NCI-H82 (cell line): ENCODE results near the gene LPP.
"Not testable (repeated sequence)": the region's sequence is repeated elsewhere in the genome, so short reads cannot be mapped to it uniquely, and the experiment has no call there.

Experiments
- DNase-seq: peaks from one replicate; lab custom pipeline; 2025; lab: John Stamatoyannopoulos, UW

LPP gene, protein sequence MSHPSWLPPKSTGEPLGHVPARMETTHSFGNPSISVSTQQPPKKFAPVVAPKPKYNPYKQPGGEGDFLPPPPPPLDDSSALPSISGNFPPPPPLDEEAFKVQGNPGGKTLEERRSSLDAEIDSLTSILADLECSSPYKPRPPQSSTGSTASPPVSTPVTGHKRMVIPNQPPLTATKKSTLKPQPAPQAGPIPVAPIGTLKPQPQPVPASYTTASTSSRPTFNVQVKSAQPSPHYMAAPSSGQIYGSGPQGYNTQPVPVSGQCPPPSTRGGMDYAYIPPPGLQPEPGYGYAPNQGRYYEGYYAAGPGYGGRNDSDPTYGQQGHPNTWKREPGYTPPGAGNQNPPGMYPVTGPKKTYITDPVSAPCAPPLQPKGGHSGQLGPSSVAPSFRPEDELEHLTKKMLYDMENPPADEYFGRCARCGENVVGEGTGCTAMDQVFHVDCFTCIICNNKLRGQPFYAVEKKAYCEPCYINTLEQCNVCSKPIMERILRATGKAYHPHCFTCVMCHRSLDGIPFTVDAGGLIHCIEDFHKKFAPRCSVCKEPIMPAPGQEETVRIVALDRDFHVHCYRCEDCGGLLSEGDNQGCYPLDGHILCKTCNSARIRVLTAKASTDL

DNA sequence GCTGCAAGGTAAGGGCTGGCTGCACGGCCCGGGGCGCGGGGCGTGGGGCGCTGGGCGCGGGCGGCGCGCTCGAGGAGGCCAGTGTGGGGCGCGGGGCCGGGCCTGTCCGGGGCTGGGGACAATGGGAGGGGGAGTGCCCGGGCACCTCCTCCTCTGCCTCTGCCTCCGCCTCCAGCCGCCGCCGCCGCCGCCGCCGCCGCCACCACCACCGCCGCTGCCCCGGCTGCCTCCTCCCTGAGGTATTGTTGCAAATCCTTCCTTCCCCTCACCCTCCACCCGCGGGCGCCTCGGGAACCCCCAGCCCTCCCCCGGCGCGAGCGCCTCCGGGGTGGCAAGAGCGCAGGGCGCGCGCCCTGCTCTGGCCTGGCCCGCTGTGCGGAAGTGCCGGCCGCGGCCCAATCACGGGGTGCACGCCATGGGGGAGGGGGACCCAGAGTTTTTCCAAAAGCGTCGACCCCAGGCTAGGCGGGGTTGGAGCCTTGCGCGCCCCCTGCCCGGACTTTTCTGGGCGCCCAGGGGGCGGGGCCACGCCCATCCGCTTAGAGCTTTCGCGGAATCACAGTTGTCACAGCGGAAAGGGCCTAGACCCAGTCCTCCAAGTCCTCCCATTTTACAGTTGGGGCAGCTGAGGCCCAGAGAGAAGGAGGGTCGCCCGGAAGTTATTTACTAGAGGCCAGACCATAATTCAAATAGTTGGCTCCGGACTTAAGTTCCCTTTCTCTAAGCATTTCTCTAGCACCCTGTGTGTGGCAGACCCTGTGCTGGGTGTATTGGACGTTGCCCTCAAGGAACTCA is at the start of gene LPP:
TSS of gene LPP (plus strand) at position 144 of the 795 bp plus-strand sequence. CDS start 251,964 bp downstream, outside the sequence.
- no peak for DNase-seq

GRCh38 chr3:188106006-188106405 is 48.0 kb upstream of the LPP start:
- no peak for DNase-seq

DNA sequence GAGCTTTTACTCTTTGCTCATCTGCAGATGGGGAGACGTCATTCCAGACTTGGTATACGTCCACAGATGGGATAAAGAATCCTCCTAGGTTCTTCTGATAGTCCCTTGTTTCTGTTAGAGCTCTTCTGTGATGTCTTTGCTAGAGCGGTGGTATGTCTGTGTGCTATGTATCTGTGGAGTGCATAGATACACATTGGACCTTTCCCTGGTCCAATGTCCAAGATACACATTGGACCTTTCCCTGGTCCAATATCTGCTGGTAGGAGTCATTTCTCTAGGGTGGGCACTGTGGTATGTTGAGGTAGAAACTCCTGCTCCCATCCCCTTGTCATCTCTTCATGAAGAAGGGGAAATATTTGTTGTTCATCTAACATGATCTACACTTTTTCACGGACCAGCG is 47.5 kb upstream of the LPP start:
- no peak for DNase-seq

- DNase-seq, result no peak
Measured at GRCh38 chr3:188106887-188107830, 46.8 kb upstream of the LPP start.

DNA sequence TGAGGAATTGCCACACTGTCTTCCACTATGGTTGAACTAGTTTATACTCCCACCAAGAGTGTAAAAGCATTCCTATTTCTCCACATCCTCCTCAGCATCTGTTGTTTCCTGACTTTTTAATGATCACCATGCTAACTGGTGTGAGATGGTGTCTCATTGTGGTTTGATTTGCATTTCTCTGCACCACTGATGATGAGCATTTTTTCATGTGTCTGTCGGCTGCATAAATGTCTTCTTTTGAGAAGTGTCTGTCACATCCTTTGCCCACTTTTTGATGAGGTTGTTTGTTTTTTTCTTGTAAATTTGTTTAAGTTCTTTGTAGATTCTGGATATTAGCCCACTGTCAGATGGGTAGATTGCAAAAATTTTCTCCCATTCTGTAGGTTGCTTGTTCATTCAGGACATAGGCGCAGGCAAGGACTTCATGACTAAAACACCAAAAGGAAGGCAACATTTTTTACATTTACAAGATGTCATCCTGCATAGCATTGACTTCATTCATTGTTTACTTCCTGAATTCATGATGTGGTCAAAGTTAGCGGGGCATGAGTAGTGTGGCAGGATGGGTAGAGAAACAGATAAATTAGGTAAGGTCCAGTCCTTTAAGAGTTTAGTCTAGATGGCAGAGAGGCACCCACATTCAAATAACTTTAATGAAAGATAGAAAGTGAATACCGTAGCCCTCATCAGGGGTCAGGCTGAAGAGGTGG is 45.1 kb upstream of the LPP start:
- DNase-seq, result no peak

DNA sequence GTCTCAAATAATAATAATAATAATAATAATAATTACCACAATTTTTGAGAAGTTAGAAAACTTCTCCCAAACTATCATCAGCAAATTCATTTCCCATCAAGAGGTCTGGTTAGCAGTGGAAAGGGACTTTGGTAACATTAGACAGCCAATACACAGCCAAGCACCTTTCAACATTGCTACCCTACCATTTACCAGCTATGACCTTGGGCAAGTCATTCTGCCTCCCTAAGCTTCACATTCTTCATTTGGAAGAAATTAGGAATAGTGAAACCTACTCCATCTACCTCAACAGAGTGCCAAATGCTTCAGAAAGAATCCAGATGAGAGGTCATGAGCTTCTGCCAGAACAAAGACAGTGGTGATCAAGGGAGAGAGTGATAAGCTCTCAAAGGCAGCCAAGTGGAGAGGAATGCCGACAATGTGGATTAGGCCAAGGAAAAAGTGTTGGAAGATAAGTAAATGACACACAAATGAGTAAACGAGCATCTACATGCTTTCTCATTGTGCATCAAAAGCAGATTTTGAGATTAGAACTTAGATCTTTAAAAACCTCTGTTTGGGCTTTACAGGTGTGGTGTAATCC is 42.9 kb upstream of the LPP start:
- DNase-seq, result no peak

- no peak for DNase-seq
Measured at GRCh38 chr3:188113756-188114155, 40.2 kb upstream of the LPP start.

GRCh38 chr3:188119846-188120245 is 34.1 kb upstream of the LPP start:
- no peak for DNase-seq

- no peak for DNase-seq
Measured at GRCh38 chr3:188122571-188123169, 31.3 kb upstream of the LPP start.

GRCh38 chr3:188123170-188123905 is 30.6 kb upstream of the LPP start:
- DNase-seq, result no peak

DNA sequence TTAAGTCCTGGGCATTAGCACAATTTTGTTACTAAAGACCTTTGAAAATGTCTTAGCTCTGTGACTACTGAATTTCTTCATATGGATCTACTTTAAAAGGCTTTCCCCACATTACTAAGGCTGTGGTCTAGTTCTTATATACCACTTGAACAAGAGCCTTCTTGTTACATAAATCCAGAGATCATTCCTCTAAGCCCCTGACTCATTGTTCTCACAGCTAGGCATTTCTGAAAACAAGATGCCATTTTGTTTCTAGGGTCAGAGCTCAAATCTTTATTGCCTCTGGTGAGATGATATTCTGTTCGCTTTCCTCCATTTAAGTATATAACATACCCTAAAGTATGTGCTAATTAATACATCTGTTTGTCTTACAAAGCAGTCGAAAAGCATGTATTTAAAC is 29.8 kb upstream of the LPP start:
- DNase-seq, result no peak

DNA sequence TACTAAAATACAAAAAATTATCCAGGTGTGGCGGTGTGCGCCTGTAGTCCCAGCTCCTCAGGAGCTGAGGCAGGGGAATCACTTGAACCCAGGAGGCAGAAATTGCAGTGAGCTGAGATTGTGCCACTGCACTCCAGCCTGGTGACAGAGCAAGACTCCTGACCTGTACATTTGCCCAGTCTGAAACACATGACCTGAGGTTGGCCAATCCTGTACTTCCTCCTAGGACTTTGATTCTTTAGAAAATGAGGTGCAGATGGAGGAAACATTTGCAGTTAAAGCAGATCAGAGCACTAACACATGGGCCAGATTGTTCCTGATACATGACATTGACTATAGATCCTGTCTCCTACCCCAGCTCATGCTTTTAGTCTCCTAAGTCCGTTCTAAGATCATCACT is 28.9 kb upstream of the LPP start:
- no peak for DNase-seq

GRCh38 chr3:188126276-188126675 is 27.7 kb upstream of the LPP start:
- peak; percentile 16 for DNase-seq

DNA sequence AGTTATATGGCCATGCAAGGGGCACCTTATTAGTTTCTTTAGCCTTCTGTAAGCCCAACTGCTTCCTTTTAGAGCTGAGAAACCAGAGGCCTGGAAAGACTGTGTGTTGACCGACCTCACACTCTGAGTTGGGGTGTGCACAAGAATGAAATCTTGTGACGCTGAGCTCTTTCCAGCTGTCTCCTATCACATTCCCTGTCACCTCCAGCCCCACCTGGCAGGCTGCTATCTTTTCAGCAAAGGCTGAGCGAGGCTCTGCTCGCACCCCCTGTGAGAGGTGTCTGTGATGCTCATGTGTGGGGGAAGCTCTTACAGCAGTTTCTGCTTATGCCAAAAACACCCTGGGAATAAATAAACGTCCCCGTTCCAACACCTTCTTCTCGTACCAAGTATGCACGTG is 27.0 kb upstream of the LPP start:
- no peak for DNase-seq

- DNase-seq, result no peak
Measured at GRCh38 chr3:188128905-188129304, 25.1 kb upstream of the LPP start.

- DNase-seq, result not testable (repeated sequence)
Measured at GRCh38 chr3:188131023-188131422, 22.9 kb upstream of the LPP start.

GRCh38 chr3:188133219-188133618 is 20.7 kb upstream of the LPP start:
- no peak for DNase-seq

DNA sequence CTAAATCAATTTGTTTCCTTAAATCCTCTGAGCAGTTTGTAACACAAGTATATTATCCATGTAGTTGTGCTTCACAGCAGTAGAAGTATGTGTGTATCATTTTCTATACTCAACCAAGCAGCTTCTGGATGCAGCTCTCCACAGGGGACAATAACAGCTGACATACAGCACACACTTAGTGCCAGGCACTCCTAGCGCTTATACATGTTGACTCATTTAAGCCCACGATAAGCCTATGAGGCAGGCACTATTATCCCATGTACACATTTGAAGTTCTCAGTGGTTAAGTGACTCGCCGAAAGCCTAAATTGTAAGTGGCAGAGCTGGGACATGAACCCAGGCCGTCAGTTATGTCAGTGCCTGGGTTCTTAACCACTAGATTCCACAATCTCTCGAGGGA is 20.3 kb upstream of the LPP start:
- DNase-seq, result no peak

GRCh38 chr3:188134079-188134478 is 19.9 kb upstream of the LPP start:
- DNase-seq, result no peak

DNA sequence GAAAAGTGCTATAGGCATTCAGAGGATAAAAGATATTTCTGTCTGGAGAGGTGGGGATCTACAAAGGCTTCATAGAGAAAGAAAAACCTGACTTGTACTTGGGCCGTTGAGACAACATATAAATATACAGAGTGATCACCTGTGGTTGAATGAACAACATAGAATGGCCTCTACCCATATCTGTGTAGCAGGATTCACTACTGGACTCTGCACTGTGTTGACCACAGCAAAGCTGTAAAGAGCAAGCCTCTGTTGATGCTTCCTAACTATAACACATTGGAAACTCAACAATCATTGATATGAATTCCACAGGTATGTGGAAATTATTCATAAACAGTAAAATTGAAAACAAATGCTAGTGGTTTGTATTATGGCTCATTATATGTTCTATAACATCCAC is 19.1 kb upstream of the LPP start:
- DNase-seq, result no peak
